ENCODE measurements around the gene FAN1. TPM values are rescaled to one million over a fixed set of nuclear protein-coding genes. Genes with fewer than 3 reads are reported as not detected.

Gene FAN1
- total RNA-seq, 1 donor from 2014 or later, result 17.5 TPM

DNA sequence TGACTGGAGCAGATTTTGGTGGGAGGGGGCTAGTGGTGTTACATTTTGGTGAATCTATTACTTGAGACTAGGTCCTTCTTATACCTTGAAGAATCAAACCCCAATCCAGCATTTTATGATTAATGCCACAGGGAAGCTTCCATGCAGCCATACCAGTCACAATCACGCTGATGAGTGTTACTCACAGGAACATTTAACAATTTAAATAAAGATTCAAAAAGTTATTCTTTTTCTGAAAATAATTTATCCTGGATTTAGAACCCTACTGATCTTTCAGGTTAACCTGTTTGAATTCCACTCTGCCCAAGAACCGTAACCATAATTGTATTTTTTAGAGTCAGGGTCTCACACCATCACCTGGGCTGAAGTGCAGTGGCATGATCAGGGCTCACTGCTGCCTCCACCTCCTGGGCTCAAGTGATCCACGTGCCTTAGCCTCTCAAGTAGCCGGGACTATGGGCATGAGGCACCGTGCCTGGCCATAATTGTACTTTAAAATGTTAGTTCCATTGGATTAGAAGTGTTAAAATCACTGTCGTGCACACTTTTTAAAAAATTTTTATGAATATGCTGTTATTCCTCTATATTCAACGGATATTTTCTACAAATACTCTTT is 88.6 kb downstream of the FAN1 start:
- no peaks in the 10 kb centered on the region for H3K36me3 Mint-ChIP-seq (ENCODE audit: low read depth, unreplicated experiment)
- peak overlapping the region; percentile 92 for H3K4me3 Mint-ChIP-seq (ENCODE audit: unreplicated experiment)
- no peaks in the 10 kb centered on the region for H3K9me3 Mint-ChIP-seq (ENCODE audit: unreplicated experiment)
- TF ChIP-seq, protein P1, sequence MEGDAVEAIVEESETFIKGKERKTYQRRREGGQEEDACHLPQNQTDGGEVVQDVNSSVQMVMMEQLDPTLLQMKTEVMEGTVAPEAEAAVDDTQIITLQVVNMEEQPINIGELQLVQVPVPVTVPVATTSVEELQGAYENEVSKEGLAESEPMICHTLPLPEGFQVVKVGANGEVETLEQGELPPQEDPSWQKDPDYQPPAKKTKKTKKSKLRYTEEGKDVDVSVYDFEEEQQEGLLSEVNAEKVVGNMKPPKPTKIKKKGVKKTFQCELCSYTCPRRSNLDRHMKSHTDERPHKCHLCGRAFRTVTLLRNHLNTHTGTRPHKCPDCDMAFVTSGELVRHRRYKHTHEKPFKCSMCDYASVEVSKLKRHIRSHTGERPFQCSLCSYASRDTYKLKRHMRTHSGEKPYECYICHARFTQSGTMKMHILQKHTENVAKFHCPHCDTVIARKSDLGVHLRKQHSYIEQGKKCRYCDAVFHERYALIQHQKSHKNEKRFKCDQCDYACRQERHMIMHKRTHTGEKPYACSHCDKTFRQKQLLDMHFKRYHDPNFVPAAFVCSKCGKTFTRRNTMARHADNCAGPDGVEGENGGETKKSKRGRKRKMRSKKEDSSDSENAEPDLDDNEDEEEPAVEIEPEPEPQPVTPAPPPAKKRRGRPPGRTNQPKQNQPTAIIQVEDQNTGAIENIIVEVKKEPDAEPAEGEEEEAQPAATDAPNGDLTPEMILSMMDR (IDR thresholded peaks at IDR 0.05; ENCODE audit: unreplicated experiment), result no peak
- H3K4me1 Mint-ChIP-seq (ENCODE audit: unreplicated experiment), result peaks cover 19% of the 10 kb centered on the region
- DNase-seq (ENCODE audit: low spot score), result no peak
- peaks cover 2% of the 10 kb centered on the region for H3K27me3 Mint-ChIP-seq (ENCODE audit: unreplicated experiment)
- peak overlapping the region; percentile 50 for H3K27ac Mint-ChIP-seq (ENCODE audit: unreplicated experiment)

Other genes with a start within 250 kb of the FAN1 start
- gene MTMR10, start 87.7 kb downstream of the FAN1 start, total RNA-seq (ENCODE audit: unreplicated experiment), result 15.1 TPM
- gene TRPM1, start 197.8 kb downstream of the FAN1 start, total RNA-seq (ENCODE audit: unreplicated experiment), result not detected